Right lobe of liver (tissue), 6 donors: ENCODE data around the gene ANKRD55. TPM values are rescaled to one million over a fixed set of nuclear protein-coding genes. Genes with fewer than 3 reads are reported as not detected.
A peak's percentile ranks its signal among the peaks of the same experiment; 100 is the strongest.
"Not testable (repeated sequence)": the region's sequence is repeated elsewhere in the genome, so short reads cannot be mapped to it uniquely, and the experiment has no call there.

Experiments
- ATAC-seq, 4 donors: fragments of 200-7000 bp; cut with Tn5 transposase; one replicate each; pipeline ENCODE4 v1.9.1; 2020; ENCODE audit warnings: mild to moderate bottlenecking in 4 of 4, moderate library complexity in 4 of 4
- DNase-seq, 3 donors: peaks; one replicate each; pipeline ENCODE4 v3.0.0-alpha.2; 2020
- H3K27ac ChIP-seq, 3 donors: fragments of 200-600 bp; one replicate each; pipeline ENCODE4 v1.8.0; 2022
- H3K27me3 ChIP-seq, 2 donors: fragments of 200-600 bp; one replicate each; pipeline ENCODE4 v1.8.0; 2022
- H3K36me3 ChIP-seq, 4 donors: fragments of 200-600 bp; sonication (generic) in 1 of 4; one replicate each; pipeline versions ENCODE4 v1.5.1 to v1.8.0; 2017 to 2022; ENCODE audit warnings: control low read depth in 1 of 4
- H3K4me1 ChIP-seq, 4 donors: fragments of 200-600 bp; sonication (generic) in 1 of 4; one replicate each; pipeline versions ENCODE4 v1.5.1 to v1.8.0; 2017 to 2022; ENCODE audit warnings: control low read depth in 1 of 4
- H3K4me3 ChIP-seq, 3 donors: fragments of 200-600 bp; one replicate each; pipeline ENCODE4 v1.8.0; 2022
- H3K9me3 ChIP-seq, 4 donors: fragments of 200-600 bp; sonication (generic) in 1 of 4; one replicate each; pipeline versions ENCODE4 v1.5.1 to v1.8.0; 2017 to 2022; ENCODE audit warnings: control low read depth in 1 of 4
- CTCF ChIP-seq, 4 donors: fragments of 200-600 bp in 3 of 4; fragments of 450-650 bp in 1 of 4; IDR thresholded peaks; one replicate each; pipeline versions ENCODE4 v1.5.1 to v1.8.0; 2016 to 2022; ENCODE audit warnings: antibody characterized with exemption in 4 of 4, mild to moderate bottlenecking in 2 of 4
- POLR2A ChIP-seq: fragments of 450-650 bp; IDR thresholded peaks from one replicate; pipeline ENCODE4 v1.6.1; 2017; ENCODE audit warnings: antibody characterized with exemption, mild to moderate bottlenecking
- WGBS: methylation state at CpG from one replicate; pipeline ENCODE4 v1.1.6; 2018; ENCODE audit warnings: low coverage, low lambda C conversion rate; ENCODE audit not compliant: insufficient coverage; ENCODE audit errors: missing lambda C conversion rate; 5-methylcytosine and 5-hydroxymethylcytosine counted together
- intact Hi-C, 2 donors: fragments of 100-400 bp; cut with DNase I; formaldehyde crosslinking; loops; one replicate each; pipeline versions ENCODE4 v1.11.2 to v1.14.1; 2022
- total RNA-seq, 6 experiments: library from RNA; depleted of rRNA in 2 of 6; stranded (reverse); fragments of >200 nt in 2 of 6; fragmentation: NEBNext Ultra II Directional in 3 of 6; extraction: Animal tissue kit (Norgen Biotek cat#: 25700) in 3 of 6; gene quantifications; one replicate each; pipeline versions ENCODE4 v1.1.0 to v1.2.4, GENCODE V29; 2016 to 2023
- donor health status: DM: no; HTN: yes; CAD: no.
- donor health status: DM: no; HTN: no; CAD: no.
- donor health status: DM: no; HTN: no; CAD: no.
- donor health status: DM: no; HTN: yes; CAD: no.
- donor health status: DM: no; HTN: yes; CAD: no.

The ANKRD55 gene
- total RNA-seq, 6 experiments from 2014 or later, result 0.68 to 2.2 (median 1.2) TPM

- Histone ChIP-seq H3K36me3 (no peaks in the 10 kb centered on the region), H3K27ac (no peak overlapping the region), H3K4me1 (peaks cover 0 to 3% (median 1%) of the 10 kb centered on the region in 4 donors), H3K27me3 (no peaks in the 10 kb centered on the region), H3K4me3 (no peak overlapping the region), H3K9me3 (no peaks in the 10 kb centered on the region)
- intact Hi-C loops, result no loop called here
- TF ChIP-seq CTCF (IDR thresholded peaks at IDR 0.05) (no peak), POLR2A (no peak)
- DNase-seq (no peak), ATAC-seq (peak in 3 of 4 donors; percentile 33 to 72 (median 34))
- WGBS, result 27% methylated on average over 1 of the region's 1 CpG
Measured at GRCh38 chr5:56102889-56103288, 130.2 kb downstream of the ANKRD55 start.

DNA sequence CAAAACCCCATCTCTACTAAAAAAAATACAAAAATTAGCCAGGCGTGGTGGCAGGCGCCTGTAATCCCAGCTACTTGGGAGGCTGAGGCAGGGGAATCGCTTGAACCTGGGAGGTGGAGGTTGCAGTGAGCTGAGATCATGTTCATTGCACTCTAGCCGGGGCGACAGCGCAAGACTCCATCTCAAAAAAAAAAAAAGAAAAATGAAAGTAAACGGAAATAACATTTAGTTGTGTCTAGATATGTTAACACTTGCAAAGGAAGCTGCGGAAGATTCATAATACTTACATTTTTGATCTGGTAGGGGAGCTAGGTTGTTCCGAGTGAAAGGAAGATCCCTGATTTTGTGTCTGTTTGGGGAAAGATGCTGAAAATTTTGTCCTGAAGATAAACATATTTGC lies 130.9 kb downstream of the ANKRD55 start:
- H3K36me3 ChIP-seq, H3K27me3 ChIP-seq, ATAC-seq, H3K9me3 ChIP-seq, H3K27ac ChIP-seq, H3K4me1 ChIP-seq, DNase-seq, H3K4me3 ChIP-seq, intact Hi-C loops: not testable (repeated sequence)
- WGBS, result 61% methylated on average over 6 of the region's 9 CpGs

GRCh38 chr5:56101180-56101579 lies 131.9 kb downstream of the ANKRD55 start:
- 70% methylated on average over 3 of the region's 3 CpGs for WGBS
- Histone ChIP-seq H3K4me3 (no peak overlapping the region), H3K27ac (no peak overlapping the region), H3K27me3 (no peaks in the 10 kb centered on the region), H3K4me1 (peaks cover 0 to 3% (median 1%) of the 10 kb centered on the region in 4 donors), H3K9me3 (no peaks in the 10 kb centered on the region), H3K36me3 (no peaks in the 10 kb centered on the region)
- intact Hi-C loops, result no loop called here
- ATAC-seq (no peak), DNase-seq (no peak)
- TF ChIP-seq CTCF (IDR thresholded peaks at IDR 0.05) (no peak), POLR2A (no peak)

- 86% methylated on average over 3 of the region's 3 CpGs for WGBS
- H3K27me3 ChIP-seq, result no peaks in the 10 kb centered on the region
- intact Hi-C loops, result no loop called here
- no peaks in the 10 kb centered on the region for H3K36me3 ChIP-seq
- no peak overlapping the region for H3K4me3 ChIP-seq
- no peak overlapping the region for H3K27ac ChIP-seq
- ATAC-seq (no peak), DNase-seq (no peak)
- peaks cover 0 to 3% (median 1%) of the 10 kb centered on the region in 4 donors for H3K4me1 ChIP-seq
- no peaks in the 10 kb centered on the region for H3K9me3 ChIP-seq
- TF ChIP-seq CTCF (IDR thresholded peaks at IDR 0.05), result no peak
Measured at GRCh38 chr5:56100439-56101176, 132.5 kb downstream of the ANKRD55 start.

- TF ChIP-seq CTCF (IDR thresholded peaks at IDR 0.05) (no peak), POLR2A (no peak)
- Histone ChIP-seq H3K27me3 (no peaks in the 10 kb centered on the region), H3K4me1 (peaks cover 0 to 3% (median 1%) of the 10 kb centered on the region in 4 donors), H3K9me3 (no peaks in the 10 kb centered on the region), H3K36me3 (no peaks in the 10 kb centered on the region), H3K27ac (peak overlapping the region in 1 of 3 donors; percentile 74), H3K4me3 (no peak overlapping the region)
- DNase-seq, result no peak
- 54% methylated on average over 2 of the region's 2 CpGs for WGBS
- intact Hi-C loops, result no loop called here
- no peak for ATAC-seq
Measured at GRCh38 chr5:56099346-56099745, 133.8 kb downstream of the ANKRD55 start.
